ENCODE results near the gene CPT1B. TPM values are rescaled to one million over a fixed set of nuclear protein-coding genes. Genes with fewer than 3 reads are reported as not detected.

Gene CPT1B
- total and polyA plus RNA-seq, 2 donors (not counting 1 experiment from before 2014, with no cell fraction given) = 0.82 to 4.8 TPM

DNA sequence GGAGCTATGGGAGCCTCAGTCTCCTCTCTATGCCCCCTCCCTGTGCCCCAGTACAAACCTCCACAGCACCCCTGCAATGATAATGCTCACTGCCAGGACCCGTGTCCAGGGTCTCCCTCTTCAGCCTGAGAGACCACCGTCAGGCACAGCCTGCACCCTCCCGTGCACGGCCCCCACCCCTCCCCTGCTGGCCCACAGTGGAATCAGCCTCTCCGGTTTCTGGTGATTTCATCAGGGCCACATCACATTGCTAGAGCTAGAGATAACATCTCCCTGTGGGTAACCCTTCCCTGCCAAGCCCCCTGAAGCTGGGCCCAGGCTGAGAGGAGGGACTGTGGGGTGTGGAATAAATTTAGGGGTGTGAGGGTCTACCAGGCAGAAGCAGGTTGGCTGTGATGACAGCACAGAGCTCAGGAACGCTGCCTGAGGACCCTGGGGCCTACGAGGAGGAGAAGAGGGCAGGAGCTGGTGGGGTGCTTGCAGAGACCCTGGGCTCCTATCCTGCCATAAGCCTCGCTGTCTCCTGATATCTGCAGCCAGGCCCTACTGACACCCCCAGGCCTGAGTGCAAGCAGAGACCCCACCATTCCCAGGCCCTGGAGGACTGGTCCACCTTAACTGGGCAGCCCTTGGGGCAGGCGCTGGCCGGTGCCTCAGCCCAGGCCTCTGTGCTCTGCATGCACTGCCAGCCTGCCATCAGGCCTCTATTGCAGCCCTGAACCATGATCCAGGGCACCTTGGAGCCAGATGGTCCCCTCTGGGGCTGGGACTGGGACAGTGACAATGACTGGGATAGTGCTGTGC is 32.5 kb downstream of the CPT1B start, which contains the start of gene KLHDC7B:
Gene KLHDC7B, plus strand, starts transcription at position 378 of the 804 bp plus-strand sequence. Its CDS starts 345 bp downstream, at position 723.
- H3K27me3 ChIP-seq (ENCODE audit: control insufficient read depth, insufficient read depth, low read length) = peaks cover 25% of the 10 kb centered on the region
- H3K4me2 ChIP-seq (ENCODE audit: extremely low read depth, insufficient read depth, low read length) = no peak within 1 kb of the TSS
- no peak within 1 kb of the TSS for H3K9ac ChIP-seq (ENCODE audit: insufficient read depth, low read length)
- no peak within 1 kb of the TSS for H2AFZ ChIP-seq (ENCODE audit: low read length)
- peaks cover 3% of the 10 kb centered on the region for H3K4me1 ChIP-seq (ENCODE audit: control insufficient read depth, extremely low read depth, insufficient read depth, low read length)
- no peaks in the 10 kb centered on the region for H3K36me3 ChIP-seq (ENCODE audit: control insufficient read depth, insufficient read depth, low read length)
- no peak within 1 kb of the TSS for H3K4me3 ChIP-seq (replicated peaks in 1 of 4; ENCODE audit: control extremely low read depth in 1 of 4, insufficient read depth in 1 of 4, low read depth in 3 of 4, low read length in 4 of 4)
- H3K79me2 ChIP-seq (ENCODE audit: control insufficient read depth, insufficient read depth, low read length) = no peaks in the 10 kb centered on the region
- no peak within 1 kb of the TSS for H3K27ac ChIP-seq (ENCODE audit: insufficient read depth, low read length)
- no peak for TF ChIP-seq EZH2 (IDR thresholded peaks at IDR 0.05; ENCODE audit: low read length, missing control alignments)
- peak; percentile 16 to 31 for TF ChIP-seq CTCF (conservative IDR thresholded peaks at IDR 0.05 in 1 of 2, IDR thresholded peaks at IDR 0.05 in 1 of 2; ENCODE audit: low read depth in 1 of 2, low read length in 2 of 2)
- H4K20me1 ChIP-seq (ENCODE audit: control insufficient read depth, extremely low read depth, insufficient read depth, low read length) = no peaks in the 10 kb centered on the region
- no peaks in the 10 kb centered on the region for H3K9me3 ChIP-seq (ENCODE audit: control insufficient read depth, insufficient read depth, low read depth, low read length)
- peak in 1 of 2 donors; percentile 67 for DNase-seq (ENCODE audit: low read depth in 2 of 2)

GRCh38 chr22:50544746-50545253 is 33.4 kb downstream of the CPT1B start:
- Histone ChIP-seq H3K9me3 (ENCODE audit: control insufficient read depth, insufficient read depth, low read depth, low read length) (no peaks in the 10 kb centered on the region), H3K4me2 (ENCODE audit: extremely low read depth, insufficient read depth, low read length) (no peak overlapping the region), H3K4me3 (replicated peaks in 1 of 4; ENCODE audit: control extremely low read depth in 1 of 4, insufficient read depth in 1 of 4, low read depth in 3 of 4, low read length in 4 of 4) (no peak overlapping the region), H3K36me3 (ENCODE audit: control insufficient read depth, insufficient read depth, low read length) (no peaks in the 10 kb centered on the region), H3K79me2 (ENCODE audit: control insufficient read depth, insufficient read depth, low read length) (no peaks in the 10 kb centered on the region), H3K4me1 (ENCODE audit: control insufficient read depth, extremely low read depth, insufficient read depth, low read length) (peaks cover 3% of the 10 kb centered on the region), H3K27me3 (ENCODE audit: control insufficient read depth, insufficient read depth, low read length) (peaks cover 25% of the 10 kb centered on the region), H2AFZ (ENCODE audit: low read length) (no peak overlapping the region), H4K20me1 (ENCODE audit: control insufficient read depth, extremely low read depth, insufficient read depth, low read length) (no peaks in the 10 kb centered on the region), H3K27ac (ENCODE audit: insufficient read depth, low read length) (no peak overlapping the region), H3K9ac (ENCODE audit: insufficient read depth, low read length) (no peak overlapping the region)
- DNase-seq (ENCODE audit: low read depth in 2 of 2) = no peak
- TF ChIP-seq EZH2 (IDR thresholded peaks at IDR 0.05; ENCODE audit: low read length, missing control alignments) (no peak), CTCF (conservative IDR thresholded peaks at IDR 0.05 in 1 of 2, IDR thresholded peaks at IDR 0.05 in 1 of 2; ENCODE audit: low read depth in 1 of 2, low read length in 2 of 2) (no peak)

GRCh38 chr22:50544078-50544745 is 34.0 kb downstream of the CPT1B start:
- no peaks in the 10 kb centered on the region for H3K36me3 ChIP-seq (ENCODE audit: control insufficient read depth, insufficient read depth, low read length)
- peak overlapping the region; percentile 19 for H2AFZ ChIP-seq (ENCODE audit: low read length)
- H3K9ac ChIP-seq (ENCODE audit: insufficient read depth, low read length) = no peak overlapping the region
- H4K20me1 ChIP-seq (ENCODE audit: control insufficient read depth, extremely low read depth, insufficient read depth, low read length) = no peaks in the 10 kb centered on the region
- peak overlapping the region in 2 of 4 experiments; percentile 1 to 31 for H3K4me3 ChIP-seq (replicated peaks in 1 of 4; ENCODE audit: control extremely low read depth in 1 of 4, insufficient read depth in 1 of 4, low read depth in 3 of 4, low read length in 4 of 4)
- peaks cover 5% of the 10 kb centered on the region for H3K4me1 ChIP-seq (ENCODE audit: control insufficient read depth, extremely low read depth, insufficient read depth, low read length)
- no peaks in the 10 kb centered on the region for H3K9me3 ChIP-seq (ENCODE audit: control insufficient read depth, insufficient read depth, low read depth, low read length)
- H3K27me3 ChIP-seq (ENCODE audit: control insufficient read depth, insufficient read depth, low read length) = peaks cover 24% of the 10 kb centered on the region
- DNase-seq (ENCODE audit: low read depth in 2 of 2) = peak; percentile 55 to 64
- H3K4me2 ChIP-seq (ENCODE audit: extremely low read depth, insufficient read depth, low read length) = peak overlapping the region; percentile 40
- H3K27ac ChIP-seq (ENCODE audit: insufficient read depth, low read length) = no peak overlapping the region
- no peaks in the 10 kb centered on the region for H3K79me2 ChIP-seq (ENCODE audit: control insufficient read depth, insufficient read depth, low read length)
- TF ChIP-seq EZH2 (IDR thresholded peaks at IDR 0.05; ENCODE audit: low read length, missing control alignments) (no peak), CTCF (conservative IDR thresholded peaks at IDR 0.05 in 1 of 2, IDR thresholded peaks at IDR 0.05 in 1 of 2; ENCODE audit: low read depth in 1 of 2, low read length in 2 of 2) (peak; percentile 47 to 63)
